ENCODE data around the gene PDE7B. TPM values are rescaled to one million over a fixed set of nuclear protein-coding genes. Genes with fewer than 3 reads are reported as not detected.

Gene PDE7B
- total RNA-seq, 2 experiments from 2014 or later, result not detected

DNA sequence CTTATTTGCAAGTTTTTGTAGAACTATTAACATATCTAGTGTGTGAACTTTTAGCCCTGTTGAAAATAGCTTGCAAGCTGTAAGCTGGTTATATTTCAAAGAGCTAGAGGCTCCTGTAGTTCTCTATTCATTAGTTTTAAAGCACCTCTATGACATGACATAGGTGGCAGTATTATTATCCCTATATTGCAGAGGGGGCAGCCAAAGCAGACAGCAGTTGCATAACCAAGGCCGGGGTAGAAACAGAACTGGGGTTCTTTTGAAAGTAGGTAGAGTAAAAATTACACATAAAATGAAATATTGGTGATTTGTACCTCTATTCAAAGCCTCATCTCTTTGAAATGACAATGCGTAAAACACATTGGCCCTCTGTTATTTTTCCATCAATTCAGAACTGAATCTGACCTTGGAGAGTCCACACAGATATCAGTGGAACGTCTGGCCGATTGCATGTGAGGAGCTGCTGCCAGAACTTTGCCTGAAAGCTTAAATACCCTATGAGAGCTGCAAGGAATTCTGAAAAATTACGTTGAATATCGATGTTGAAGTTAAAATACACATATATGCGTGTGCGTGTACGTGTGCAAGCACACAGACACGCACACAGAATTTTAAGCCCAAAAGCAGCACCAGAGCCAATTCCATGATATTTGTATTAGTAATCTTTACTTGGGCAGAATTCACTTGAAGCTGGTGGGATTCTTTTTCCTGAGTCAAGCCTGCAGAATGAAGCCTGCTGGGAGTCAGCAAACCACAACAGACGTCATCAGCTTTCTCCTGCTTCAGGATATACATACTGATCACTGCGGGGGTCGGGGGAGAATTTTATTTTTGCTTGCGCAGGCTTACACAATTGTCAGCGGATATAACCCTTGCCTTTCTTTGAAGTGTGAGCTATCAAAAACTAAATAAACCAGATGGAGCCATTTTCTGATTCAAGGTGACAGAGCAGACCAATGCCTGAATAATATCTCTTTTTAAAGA is 163.2 kb downstream of the PDE7B start:
- BruUV-seq (replicated peaks), result no TSS peak

DNA sequence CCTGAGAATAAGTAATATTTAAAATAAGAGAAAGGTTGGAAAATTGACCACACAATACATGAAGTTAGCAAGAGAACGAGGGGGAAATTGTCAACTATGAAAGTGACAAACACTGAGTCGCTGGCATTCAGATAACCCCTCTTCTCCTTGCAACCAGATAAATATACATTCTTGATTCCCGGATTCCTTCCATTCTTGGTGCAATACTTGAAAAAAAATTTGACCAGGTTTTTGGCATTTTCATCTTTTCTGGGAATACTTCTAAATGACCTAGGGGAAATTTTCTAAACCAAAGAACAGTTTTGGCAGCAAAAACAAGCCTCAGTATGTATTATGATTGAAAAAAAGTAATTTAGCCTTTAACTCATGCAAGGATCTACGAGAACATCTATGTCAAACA is 164.0 kb downstream of the PDE7B start:
- H3K36me3 ChIP-seq (ENCODE audit: insufficient read depth, low read length), result no peaks in the 10 kb centered on the region
- H3K4me3 ChIP-seq (ENCODE audit: low read depth, low read length, poor library complexity, severe bottlenecking), result no peak overlapping the region
- intact Hi-C loops (cut with micrococcal nuclease; ENCODE audit: unreplicated experiment), result no loop called here
- no peaks in the 10 kb centered on the region for H4K20me1 ChIP-seq (ENCODE audit: insufficient read depth, low read length)
- no peak overlapping the region for H3K27ac ChIP-seq (ENCODE audit: low read depth, low read length, poor library complexity, severe bottlenecking)
- TF ChIP-seq CTCF (conservative IDR thresholded peaks at IDR 0.05; ENCODE audit: low read length), result no peak
- H3K79me2 ChIP-seq (ENCODE audit: insufficient read depth, low read depth, low read length), result no peaks in the 10 kb centered on the region
- BruUV-seq (replicated peaks), result no TSS peak
- H2AFZ ChIP-seq (ENCODE audit: low read length), result no peak overlapping the region
- no peak for DNase-seq (ENCODE audit: low spot score)
- POLR2A ChIA-PET, result no interaction called here
- H3K9me3 ChIP-seq (ENCODE audit: low read length), result no peaks in the 10 kb centered on the region
- no peak overlapping the region for H3K4me2 ChIP-seq (ENCODE audit: low read length)
- CTCF ChIA-PET (ENCODE audit: unreplicated experiment), result no interaction called here
- H3K9me2 ChIP-seq (ENCODE audit: insufficient read depth, low read length), result no peaks in the 10 kb centered on the region
- H3K4me1 ChIP-seq (ENCODE audit: insufficient read depth, low read length, poor library complexity, severe bottlenecking), result no peaks in the 10 kb centered on the region

More for the DNA sequence above, 163.2 kb downstream of the PDE7B start:
- Histone ChIP-seq H4K20me1 (ENCODE audit: insufficient read depth, low read length) (no peaks in the 10 kb centered on the region), H3K79me2 (ENCODE audit: insufficient read depth, low read depth, low read length) (no peaks in the 10 kb centered on the region), H3K9me3 (ENCODE audit: low read length) (no peaks in the 10 kb centered on the region), H3K4me2 (ENCODE audit: low read length) (no peak overlapping the region), H3K36me3 (ENCODE audit: insufficient read depth, low read length) (no peaks in the 10 kb centered on the region), H2AFZ (ENCODE audit: low read length) (no peak overlapping the region), H3K4me3 (ENCODE audit: low read depth, low read length, poor library complexity, severe bottlenecking) (no peak overlapping the region), H3K27ac (ENCODE audit: low read depth, low read length, poor library complexity, severe bottlenecking) (no peak overlapping the region), H3K9me2 (ENCODE audit: insufficient read depth, low read length) (no peaks in the 10 kb centered on the region), H3K4me1 (ENCODE audit: insufficient read depth, low read length, poor library complexity, severe bottlenecking) (no peaks in the 10 kb centered on the region)
- intact Hi-C loops (cut with micrococcal nuclease; ENCODE audit: unreplicated experiment), result no loop called here
- CTCF ChIA-PET (ENCODE audit: unreplicated experiment), result no interaction called here
- POLR2A ChIA-PET, result interaction anchor here (0.9 kb wide), 1 partner anchor 11 kb away, joined by 3 read pairs; no protein-coding TSS in a partner anchor
- no peak for DNase-seq (ENCODE audit: low spot score)
- TF ChIP-seq EZH2phosphoT487 (IDR thresholded peaks at IDR 0.05; ENCODE audit: borderline replicate concordance, low read depth, low read length) (no peak), CTCF (conservative IDR thresholded peaks at IDR 0.05; ENCODE audit: low read length) (no peak)

Measured in OCI-LY7 (cell line).